GM06990 (cell line): Measurements from ENCODE around the gene LRRC14B.

Experiments
- DNase-seq: peaks from one replicate; pipeline ENCODE4 v3.0.0-alpha.2; 2011; ENCODE audit not compliant: insufficient read length; ENCODE audit errors: extremely low read depth
- H3K27me3 ChIP-seq: replicated peaks from 2 replicates; pipeline ENCODE4 v1.6.0; 2011; ENCODE audit warnings: low read length; ENCODE audit not compliant: control insufficient read depth, insufficient read depth
- H3K36me3 ChIP-seq: 2 replicates; pipeline ENCODE4 v1.5.1; 2011; ENCODE audit warnings: low read length; ENCODE audit not compliant: control insufficient read depth, insufficient read depth
- H3K4me3 ChIP-seq: replicated peaks from 2 replicates; pipeline ENCODE4 v1.5.1; 2011; ENCODE audit warnings: low read depth, mild to moderate bottlenecking, control low read depth, low read length
- TF ChIP-seq, protein P1 (sequence below): IDR thresholded peaks from 2 replicates; pipeline ENCODE4 v1.5.1; 2011; ENCODE audit warnings: low read length, control low read depth, mild to moderate bottlenecking, inconsistent platforms; ENCODE audit not compliant: insufficient read depth, poor library complexity, severe bottlenecking

Gene LRRC14B

DNA sequence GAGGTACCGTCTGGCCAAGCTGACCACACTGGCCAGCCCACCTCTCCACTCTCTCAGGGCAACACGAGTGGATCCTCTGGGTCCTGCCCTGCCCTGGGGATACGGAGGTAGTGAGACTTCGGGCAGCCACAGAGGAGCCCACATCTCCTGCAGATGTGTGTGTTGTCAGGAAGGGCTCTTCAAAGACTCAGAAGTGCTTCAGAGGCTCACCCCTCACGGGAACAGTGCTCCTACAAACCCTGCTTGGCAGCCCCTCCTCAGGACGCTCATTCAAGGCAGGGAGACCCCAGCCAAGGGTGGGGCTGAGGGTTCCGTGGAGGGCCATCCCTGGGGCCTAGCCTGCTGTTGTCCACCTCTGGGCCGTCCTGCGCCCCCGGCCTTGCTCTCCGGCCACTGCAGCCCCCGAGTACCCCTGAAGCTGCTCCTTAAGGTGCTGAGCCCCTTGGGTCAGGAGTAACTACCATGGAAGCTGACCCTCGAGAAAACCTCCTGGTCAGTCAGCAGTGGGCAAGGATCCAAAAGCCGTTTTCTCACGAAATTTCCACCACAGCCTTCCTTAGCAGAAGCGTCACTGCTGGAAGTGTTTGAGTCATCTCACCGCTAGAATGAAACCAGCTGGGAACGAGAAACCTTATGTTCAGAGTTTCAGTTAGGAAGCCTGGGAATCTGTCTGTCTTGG is 23.2 kb upstream of the LRRC14B start:
- TF ChIP-seq, protein P1, sequence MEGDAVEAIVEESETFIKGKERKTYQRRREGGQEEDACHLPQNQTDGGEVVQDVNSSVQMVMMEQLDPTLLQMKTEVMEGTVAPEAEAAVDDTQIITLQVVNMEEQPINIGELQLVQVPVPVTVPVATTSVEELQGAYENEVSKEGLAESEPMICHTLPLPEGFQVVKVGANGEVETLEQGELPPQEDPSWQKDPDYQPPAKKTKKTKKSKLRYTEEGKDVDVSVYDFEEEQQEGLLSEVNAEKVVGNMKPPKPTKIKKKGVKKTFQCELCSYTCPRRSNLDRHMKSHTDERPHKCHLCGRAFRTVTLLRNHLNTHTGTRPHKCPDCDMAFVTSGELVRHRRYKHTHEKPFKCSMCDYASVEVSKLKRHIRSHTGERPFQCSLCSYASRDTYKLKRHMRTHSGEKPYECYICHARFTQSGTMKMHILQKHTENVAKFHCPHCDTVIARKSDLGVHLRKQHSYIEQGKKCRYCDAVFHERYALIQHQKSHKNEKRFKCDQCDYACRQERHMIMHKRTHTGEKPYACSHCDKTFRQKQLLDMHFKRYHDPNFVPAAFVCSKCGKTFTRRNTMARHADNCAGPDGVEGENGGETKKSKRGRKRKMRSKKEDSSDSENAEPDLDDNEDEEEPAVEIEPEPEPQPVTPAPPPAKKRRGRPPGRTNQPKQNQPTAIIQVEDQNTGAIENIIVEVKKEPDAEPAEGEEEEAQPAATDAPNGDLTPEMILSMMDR: no peak
- no peaks in the 10 kb centered on the region for H3K36me3 ChIP-seq
- no peak for DNase-seq
- no peaks in the 10 kb centered on the region for H3K27me3 ChIP-seq
- no peak overlapping the region for H3K4me3 ChIP-seq

DNA sequence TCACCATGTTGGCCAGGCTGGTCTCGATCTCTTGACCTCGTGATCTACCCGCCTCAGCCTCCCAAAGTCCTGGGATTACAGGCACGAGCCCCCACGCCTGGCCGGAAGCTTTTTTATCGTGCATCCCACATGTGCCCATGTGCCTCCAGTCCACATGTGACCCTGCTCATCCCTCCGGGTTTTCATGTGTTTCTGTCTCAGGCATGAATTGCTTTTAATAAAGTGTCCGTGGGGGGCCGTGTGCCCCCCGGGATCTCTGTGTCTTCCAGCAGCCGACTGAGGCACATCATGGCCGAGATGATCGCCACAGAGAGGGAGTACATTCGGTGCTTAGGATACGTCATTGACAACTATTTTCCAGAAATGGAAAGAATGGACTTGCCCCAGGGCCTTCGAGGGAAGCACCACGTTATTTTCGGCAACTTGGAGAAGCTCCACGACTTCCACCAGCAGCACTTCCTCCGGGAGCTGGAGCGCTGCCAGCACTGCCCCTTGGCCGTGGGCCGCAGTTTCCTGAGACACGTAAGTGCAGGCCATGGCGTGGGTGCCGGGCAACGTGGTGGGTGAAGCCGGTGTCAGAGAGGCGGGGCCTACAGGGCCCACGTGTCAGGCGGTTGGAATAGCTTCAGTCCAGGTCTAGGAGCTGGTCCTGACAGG is 22.1 kb upstream of the LRRC14B start:
- no peak for DNase-seq
- no peak overlapping the region for H3K4me3 ChIP-seq
- no peaks in the 10 kb centered on the region for H3K36me3 ChIP-seq
- H3K27me3 ChIP-seq: peaks cover 2% of the 10 kb centered on the region
- TF ChIP-seq, protein P1: no peak

DNA sequence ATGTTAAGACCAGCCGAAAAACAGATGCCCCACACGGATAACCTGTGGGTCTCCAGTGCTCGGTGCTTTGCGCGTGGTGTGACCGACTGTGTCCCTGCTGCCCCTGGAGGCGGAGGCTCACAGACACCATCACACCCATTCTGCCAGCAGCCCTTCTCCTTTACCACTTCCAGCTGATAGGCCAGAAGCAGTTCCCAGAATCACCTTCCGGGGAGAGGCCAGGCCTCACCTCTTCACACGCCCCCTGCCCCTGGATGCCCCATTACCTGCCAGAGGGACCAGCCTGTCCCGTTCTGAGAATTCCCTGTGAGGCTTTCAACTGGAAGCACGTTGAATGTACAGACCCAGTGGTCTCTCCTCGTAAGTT is 21.6 kb upstream of the LRRC14B start:
- H3K27me3 ChIP-seq: peaks cover 2% of the 10 kb centered on the region
- DNase-seq: no peak
- H3K36me3 ChIP-seq: no peaks in the 10 kb centered on the region
- H3K4me3 ChIP-seq: no peak overlapping the region
- TF ChIP-seq, protein P1: no peak

DNA sequence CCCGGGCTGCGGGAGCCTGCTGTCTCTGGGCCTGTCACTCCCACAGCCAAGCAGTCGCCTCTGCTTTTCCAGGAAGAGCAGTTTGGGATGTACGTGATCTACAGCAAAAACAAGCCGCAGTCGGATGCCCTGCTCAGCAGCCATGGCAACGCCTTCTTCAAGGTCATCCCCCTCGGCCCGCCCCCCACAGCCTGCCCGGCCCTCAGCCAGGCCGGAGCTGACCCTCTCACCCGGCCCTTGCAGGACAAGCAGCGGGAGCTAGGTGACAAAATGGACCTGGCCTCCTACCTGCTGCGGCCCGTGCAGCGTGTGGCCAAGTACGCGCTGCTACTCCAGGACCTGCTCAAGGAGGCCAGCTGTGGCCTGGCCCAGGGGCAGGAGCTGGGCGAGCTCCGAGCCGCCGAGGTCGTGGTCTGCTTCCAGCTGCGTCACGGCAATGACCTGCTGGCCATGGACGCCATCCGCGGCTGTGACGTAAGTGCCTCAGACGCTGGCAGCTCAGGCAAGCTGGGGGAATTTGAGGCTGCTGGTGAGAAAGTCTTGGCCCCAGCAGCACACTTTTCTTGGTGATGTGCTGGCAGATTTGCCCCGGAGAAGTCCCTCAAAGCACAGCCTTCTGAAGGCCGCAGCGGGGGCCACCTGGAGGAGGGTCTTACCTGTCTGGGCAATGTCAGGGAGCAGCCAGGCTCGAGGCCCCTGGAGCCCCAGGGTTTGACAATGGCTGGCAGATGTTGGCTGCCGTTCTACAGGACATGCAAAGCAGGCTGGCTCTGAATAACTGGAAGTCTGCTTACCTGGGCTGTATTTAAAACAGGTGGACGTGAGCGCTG is 20.1 kb upstream of the LRRC14B start:
- no peak overlapping the region for H3K4me3 ChIP-seq

DNA sequence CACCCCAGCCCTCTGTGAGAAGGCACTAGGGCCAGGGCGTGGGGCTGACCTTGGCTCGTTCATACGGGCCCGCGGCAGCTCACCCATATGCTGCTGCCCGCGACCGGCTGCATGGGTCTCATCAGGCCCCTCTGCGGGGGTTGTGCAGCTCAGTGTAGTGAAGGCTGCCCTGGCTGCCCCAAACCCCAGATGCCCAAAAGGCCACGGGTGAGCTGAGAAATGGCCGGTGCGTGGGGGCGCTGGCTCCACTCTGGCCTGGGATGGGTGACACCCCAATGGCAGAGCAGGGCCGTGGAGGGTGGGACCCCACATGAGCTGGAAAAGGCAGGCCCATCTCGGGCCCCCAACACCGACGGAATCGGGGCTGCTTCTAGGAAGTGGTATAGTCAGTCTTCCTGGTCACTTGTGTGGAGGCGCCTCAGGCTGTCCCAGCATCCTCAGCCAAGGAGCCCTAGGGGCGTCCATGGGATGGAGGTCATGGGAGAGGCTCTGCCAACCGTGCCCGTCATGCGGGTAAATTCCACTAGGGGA is 19.4 kb upstream of the LRRC14B start:
- no peak overlapping the region for H3K4me3 ChIP-seq
- DNase-seq: no peak
- H3K27me3 ChIP-seq: peaks cover 2% of the 10 kb centered on the region
- no peaks in the 10 kb centered on the region for H3K36me3 ChIP-seq
- TF ChIP-seq, protein P1: no peak

More for the DNA sequence above, 20.1 kb upstream of the LRRC14B start:
- Histone ChIP-seq H3K36me3 (no peaks in the 10 kb centered on the region), H3K27me3 (peaks cover 2% of the 10 kb centered on the region)
- DNase-seq: no peak
- TF ChIP-seq, protein P1: no peak
